Ascending aorta (tissue), 2 donors: ENCODE results near the gene TSPYL6. TPM values are rescaled to one million over a fixed set of nuclear protein-coding genes. Genes with fewer than 3 reads are reported as not detected.
A peak's percentile ranks its signal among the peaks of the same experiment; 100 is the strongest.

ENCODE experiments used
- DNase-seq, 2 donors: peaks; one replicate each; pipeline ENCODE4 v3.0.0-alpha.2; 2019; ENCODE audit warnings: low spot score in 2 of 2
- H3K27ac ChIP-seq, 2 donors: fragments of 200-600 bp; sonication (generic); one replicate each; pipeline ENCODE4 v1.5.1; 2016 to 2017; ENCODE audit warnings: mild to moderate bottlenecking in 1 of 2
- H3K27me3 ChIP-seq: fragments of 200-600 bp; sonication (generic); one replicate; pipeline ENCODE4 v1.5.1; 2017
- H3K36me3 ChIP-seq, 2 donors: fragments of 200-600 bp; sonication (generic); one replicate each; pipeline ENCODE4 v1.5.1; 2016
- H3K4me1 ChIP-seq, 2 donors: fragments of 200-600 bp; sonication (generic); one replicate each; pipeline ENCODE4 v1.5.1; 2016 to 2017; ENCODE audit warnings: mild to moderate bottlenecking in 1 of 2
- H3K4me3 ChIP-seq, 2 donors: fragments of 200-600 bp; sonication (generic); one replicate each; pipeline ENCODE4 v1.5.1; 2016 to 2017; ENCODE audit warnings: mild to moderate bottlenecking in 1 of 2
- H3K9me3 ChIP-seq, 2 donors: fragments of 200-600 bp; sonication (generic); one replicate each; pipeline ENCODE4 v1.5.1; 2016
- intact Hi-C: fragments of 100-400 bp; cut with DNase I; formaldehyde crosslinking; loops from one replicate; pipeline ENCODE4 v1.15.1; 2023
- total RNA-seq: library from RNA; depleted of rRNA; stranded (reverse); fragments of >200 nt; gene quantifications from one replicate; pipeline ENCODE4 v1.1.0, GENCODE V29; 2016
- TF ChIP-seq, protein P1 (sequence below), 3 experiments: fragments of 200-600 bp in 2 of 3; fragments of 450-650 bp in 1 of 3; sonication (generic) in 2 of 3; IDR thresholded peaks; one replicate each; pipeline ENCODE4 v1.5.1; 2016 to 2019; ENCODE audit warnings: antibody characterized with exemption in 3 of 3, mild to moderate bottlenecking in 1 of 3, moderate library complexity in 1 of 3

TSPYL6 gene
- total RNA-seq, 1 donor from 2014 or later, result not detected

DNA sequence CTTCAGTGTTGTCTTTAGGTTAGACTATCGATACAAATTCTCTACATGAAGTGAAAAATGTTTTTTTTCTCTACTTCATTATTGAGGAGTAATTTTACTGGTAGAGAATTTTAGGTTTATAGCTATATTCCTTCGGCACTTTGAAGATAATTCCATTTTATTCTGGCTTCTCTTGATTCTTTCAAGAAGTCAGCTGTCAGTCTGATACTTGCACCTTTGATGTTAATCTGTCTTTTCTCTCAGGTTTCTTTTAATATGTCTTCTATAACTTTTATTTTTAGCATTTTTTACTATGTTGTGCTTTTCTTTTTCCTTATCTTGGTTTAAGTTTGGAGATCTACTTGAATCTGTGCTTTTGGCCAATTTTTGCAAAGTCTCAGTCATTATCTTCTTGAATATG is 18.6 kb downstream of the TSPYL6 start:
- Histone ChIP-seq H3K27ac (no peak overlapping the region), H3K4me3 (no peak overlapping the region), H3K36me3 (no peaks in the 10 kb centered on the region), H3K9me3 (no peaks in the 10 kb centered on the region), H3K4me1 (peaks cover 8 to 26% of the 10 kb centered on the region in 2 donors), H3K27me3 (no peaks in the 10 kb centered on the region)
- intact Hi-C loops, result loop anchor here (5.0 kb wide), 1 partner anchor 490 kb away; no protein-coding TSS in a partner anchor
- DNase-seq, result no peak
- TF ChIP-seq, protein P1, sequence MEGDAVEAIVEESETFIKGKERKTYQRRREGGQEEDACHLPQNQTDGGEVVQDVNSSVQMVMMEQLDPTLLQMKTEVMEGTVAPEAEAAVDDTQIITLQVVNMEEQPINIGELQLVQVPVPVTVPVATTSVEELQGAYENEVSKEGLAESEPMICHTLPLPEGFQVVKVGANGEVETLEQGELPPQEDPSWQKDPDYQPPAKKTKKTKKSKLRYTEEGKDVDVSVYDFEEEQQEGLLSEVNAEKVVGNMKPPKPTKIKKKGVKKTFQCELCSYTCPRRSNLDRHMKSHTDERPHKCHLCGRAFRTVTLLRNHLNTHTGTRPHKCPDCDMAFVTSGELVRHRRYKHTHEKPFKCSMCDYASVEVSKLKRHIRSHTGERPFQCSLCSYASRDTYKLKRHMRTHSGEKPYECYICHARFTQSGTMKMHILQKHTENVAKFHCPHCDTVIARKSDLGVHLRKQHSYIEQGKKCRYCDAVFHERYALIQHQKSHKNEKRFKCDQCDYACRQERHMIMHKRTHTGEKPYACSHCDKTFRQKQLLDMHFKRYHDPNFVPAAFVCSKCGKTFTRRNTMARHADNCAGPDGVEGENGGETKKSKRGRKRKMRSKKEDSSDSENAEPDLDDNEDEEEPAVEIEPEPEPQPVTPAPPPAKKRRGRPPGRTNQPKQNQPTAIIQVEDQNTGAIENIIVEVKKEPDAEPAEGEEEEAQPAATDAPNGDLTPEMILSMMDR (IDR thresholded peaks at IDR 0.05), result no peak

DNA sequence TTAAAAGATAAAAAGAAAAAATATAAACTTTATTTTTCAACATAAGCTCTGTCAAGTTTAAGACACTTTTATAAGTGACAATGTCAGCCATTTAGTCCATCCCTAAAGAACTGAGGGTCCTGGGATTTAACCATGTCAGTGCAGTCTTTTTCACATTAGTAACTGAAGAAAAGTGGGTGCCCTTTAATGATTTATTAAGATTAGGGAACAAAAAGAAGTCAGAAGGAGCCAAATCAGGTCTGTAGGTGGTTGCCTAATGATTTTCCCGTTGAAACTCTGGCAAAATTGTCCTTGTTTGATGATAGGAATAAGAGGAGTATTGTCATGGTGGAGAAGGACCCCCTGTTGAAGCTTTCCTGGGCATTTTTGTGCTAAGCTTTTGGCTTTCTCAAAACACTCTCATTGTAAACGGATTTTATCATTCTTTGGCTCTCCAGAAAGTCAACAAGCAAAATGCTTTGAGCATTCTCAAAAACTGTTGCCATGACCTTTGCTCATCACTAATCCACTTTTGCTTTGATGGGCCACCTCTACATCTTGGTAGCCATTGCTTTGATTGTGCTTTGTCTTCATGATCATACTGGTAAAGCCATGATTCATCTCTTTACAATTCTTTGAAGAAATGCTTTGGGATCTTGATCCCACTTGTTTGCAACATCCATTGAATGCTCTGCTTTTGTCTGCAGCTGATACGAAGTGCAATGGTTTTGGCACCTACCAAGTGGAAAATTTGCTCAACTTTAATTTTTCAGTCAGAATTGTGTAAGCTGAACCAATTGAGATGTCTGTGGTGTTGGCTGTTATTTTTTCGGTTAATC is 22.0 kb downstream of the TSPYL6 start:
- H3K27me3 ChIP-seq, result no peaks in the 10 kb centered on the region
- TF ChIP-seq, protein P1 (IDR thresholded peaks at IDR 0.05), result no peak

DNA sequence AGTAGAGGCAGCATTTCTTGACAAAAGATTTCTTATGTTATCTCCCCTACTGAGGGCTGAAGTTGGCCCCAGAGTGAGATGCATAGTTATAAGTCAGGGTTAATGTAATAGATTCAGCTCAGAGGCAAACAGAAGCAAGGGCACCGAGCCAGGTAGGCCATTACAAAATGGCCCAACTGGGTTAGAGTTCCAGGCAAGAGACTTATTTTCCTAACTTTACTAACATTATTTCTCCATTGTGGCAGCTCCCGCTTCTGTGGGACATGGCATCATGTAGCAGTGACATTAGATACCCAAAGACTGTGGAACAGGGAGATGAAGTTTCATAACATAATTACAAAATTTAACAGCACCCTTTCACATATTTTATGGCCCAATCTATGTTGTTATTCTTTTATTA is 27.1 kb downstream of the TSPYL6 start:
- Histone ChIP-seq H3K4me1 (peaks cover 0 to 5% of the 10 kb centered on the region in 2 donors), H3K27ac (peak overlapping the region in 1 of 2 donors; percentile 20), H3K4me3 (no peak overlapping the region), H3K27me3 (no peaks in the 10 kb centered on the region), H3K36me3 (no peaks in the 10 kb centered on the region), H3K9me3 (no peaks in the 10 kb centered on the region)
- TF ChIP-seq, protein P1 (IDR thresholded peaks at IDR 0.05), result no peak
- intact Hi-C loops, result no loop called here
- DNase-seq, result no peak

More for the DNA sequence above, 22.0 kb downstream of the TSPYL6 start:
- Histone ChIP-seq H3K9me3 (no peaks in the 10 kb centered on the region), H3K4me3 (no peak overlapping the region), H3K4me1 (peaks cover 0 to 4% of the 10 kb centered on the region in 2 donors), H3K27ac (no peak overlapping the region), H3K36me3 (no peaks in the 10 kb centered on the region)
- no peak for DNase-seq
- intact Hi-C loops, result no loop called here

DNA sequence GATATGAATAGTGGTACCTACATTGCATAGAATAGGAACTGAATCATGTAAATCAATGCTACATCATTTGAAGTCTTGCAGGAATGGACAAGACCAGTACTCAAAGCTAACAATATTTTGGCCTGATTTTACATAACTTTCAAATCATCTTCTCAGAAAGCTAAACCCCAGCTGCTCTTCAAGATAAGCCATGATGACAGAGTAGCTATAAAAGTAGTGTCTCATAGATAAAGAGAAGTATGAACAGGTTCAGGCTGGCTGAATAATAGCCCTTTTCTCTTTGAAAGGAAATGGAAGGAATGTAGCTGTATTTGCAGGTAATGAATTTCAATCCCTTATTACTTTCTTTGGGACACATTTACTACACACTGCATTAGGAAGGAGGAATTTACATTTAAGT is 28.2 kb downstream of the TSPYL6 start:
- intact Hi-C loops, result no loop called here
- DNase-seq, result no peak

DNA sequence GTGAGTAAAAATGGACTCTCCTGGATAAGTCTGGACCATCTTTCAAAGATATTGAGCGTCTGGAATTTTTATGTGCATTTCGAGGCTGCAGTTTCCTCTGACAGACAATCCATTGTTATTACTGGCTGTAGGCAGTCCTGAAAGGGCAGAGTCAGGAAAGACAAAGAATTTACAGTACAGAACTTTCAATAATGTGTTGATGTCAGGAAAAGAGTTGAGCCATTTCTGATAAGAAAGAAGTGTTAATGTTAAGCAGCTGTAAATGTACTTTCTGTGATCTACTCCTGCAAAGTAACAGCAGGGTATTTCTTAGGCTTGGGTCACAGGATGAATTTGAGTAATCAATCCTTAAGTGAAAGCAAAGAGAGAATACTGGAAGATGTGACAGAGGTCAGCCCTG is 29.8 kb downstream of the TSPYL6 start:
- no peaks in the 10 kb centered on the region for H3K9me3 ChIP-seq
- TF ChIP-seq, protein P1 (IDR thresholded peaks at IDR 0.05), result no peak
- DNase-seq, result no peak
- intact Hi-C loops, result no loop called here
- H3K36me3 ChIP-seq, result no peaks in the 10 kb centered on the region
- no peak overlapping the region for H3K27ac ChIP-seq
- H3K4me3 ChIP-seq, result no peak overlapping the region
- peaks cover 0 to 5% of the 10 kb centered on the region in 2 donors for H3K4me1 ChIP-seq
- no peaks in the 10 kb centered on the region for H3K27me3 ChIP-seq

More for the DNA sequence above, 28.2 kb downstream of the TSPYL6 start:
- Histone ChIP-seq H3K4me3 (no peak overlapping the region), H3K27me3 (no peaks in the 10 kb centered on the region), H3K36me3 (no peaks in the 10 kb centered on the region), H3K4me1 (peaks cover 0 to 5% of the 10 kb centered on the region in 2 donors), H3K9me3 (no peaks in the 10 kb centered on the region), H3K27ac (no peak overlapping the region)
- TF ChIP-seq, protein P1 (IDR thresholded peaks at IDR 0.05), result no peak
